ENCODE results near the gene SPRED3.
A peak's percentile ranks its signal among the peaks of the same experiment; 100 is the strongest.
"Not testable (repeated sequence)": the region's sequence is repeated elsewhere in the genome, so short reads cannot be mapped to it uniquely, and the experiment has no call there.

The SPRED3 gene

GRCh38 chr19:38402623-38402966, 14.1 kb downstream of the SPRED3 start:
- no peak for DNase-seq (ENCODE audit: low read depth)
- TF ChIP-seq, protein P1, sequence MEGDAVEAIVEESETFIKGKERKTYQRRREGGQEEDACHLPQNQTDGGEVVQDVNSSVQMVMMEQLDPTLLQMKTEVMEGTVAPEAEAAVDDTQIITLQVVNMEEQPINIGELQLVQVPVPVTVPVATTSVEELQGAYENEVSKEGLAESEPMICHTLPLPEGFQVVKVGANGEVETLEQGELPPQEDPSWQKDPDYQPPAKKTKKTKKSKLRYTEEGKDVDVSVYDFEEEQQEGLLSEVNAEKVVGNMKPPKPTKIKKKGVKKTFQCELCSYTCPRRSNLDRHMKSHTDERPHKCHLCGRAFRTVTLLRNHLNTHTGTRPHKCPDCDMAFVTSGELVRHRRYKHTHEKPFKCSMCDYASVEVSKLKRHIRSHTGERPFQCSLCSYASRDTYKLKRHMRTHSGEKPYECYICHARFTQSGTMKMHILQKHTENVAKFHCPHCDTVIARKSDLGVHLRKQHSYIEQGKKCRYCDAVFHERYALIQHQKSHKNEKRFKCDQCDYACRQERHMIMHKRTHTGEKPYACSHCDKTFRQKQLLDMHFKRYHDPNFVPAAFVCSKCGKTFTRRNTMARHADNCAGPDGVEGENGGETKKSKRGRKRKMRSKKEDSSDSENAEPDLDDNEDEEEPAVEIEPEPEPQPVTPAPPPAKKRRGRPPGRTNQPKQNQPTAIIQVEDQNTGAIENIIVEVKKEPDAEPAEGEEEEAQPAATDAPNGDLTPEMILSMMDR (conservative IDR thresholded peaks at IDR 0.05; ENCODE audit: low read depth, low read length) = no peak
- peak overlapping the region; percentile 52 for H3K4me3 ChIP-seq (ENCODE audit: low read depth, low read length)

DNA sequence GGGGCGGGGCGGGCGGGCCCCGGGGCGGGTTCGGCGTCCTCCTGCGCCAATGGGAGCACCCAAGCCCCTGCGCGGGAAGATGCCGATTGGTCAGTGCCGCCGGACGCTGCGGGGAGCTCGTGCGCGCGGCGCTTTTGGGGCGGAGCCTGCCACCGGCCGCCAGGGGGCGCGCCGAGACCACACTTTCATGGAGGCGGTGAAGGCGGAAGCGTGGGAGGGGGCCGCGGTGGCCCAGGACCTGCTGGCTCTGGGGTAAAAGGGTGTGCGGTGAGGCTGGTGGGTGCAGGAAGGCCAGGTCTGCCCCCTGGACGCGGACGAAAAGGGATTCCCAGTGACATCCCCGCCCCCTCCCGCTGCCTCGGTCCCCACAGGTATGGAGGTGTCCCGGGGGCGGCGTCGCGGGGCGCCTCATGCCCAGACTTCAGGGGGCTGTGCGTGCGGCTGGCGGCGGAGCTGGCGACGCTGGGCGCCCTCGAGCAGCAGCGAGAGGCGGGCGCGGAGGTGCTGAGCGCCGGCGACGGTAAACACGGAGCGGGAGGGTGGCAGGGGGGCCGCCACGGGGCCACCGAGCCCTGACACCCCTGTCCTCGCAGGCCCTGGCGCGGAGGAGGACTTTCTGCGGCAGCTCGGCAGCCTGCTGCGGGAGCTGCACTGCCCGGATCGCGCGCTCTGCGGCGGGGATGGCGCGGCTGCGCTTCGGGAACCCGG, 14.6 kb downstream of the SPRED3 start, which contains the start of gene FAM98C:
Gene FAM98C (plus strand): TSS at position 127 of the 708 bp plus-strand sequence. CDS start 61 bp downstream, at position 188.
- DNase-seq (ENCODE audit: low read depth) = peak; percentile 97
- peak within 1 kb of the TSS; percentile 90 for H3K4me3 ChIP-seq (ENCODE audit: low read depth, low read length)
- TF ChIP-seq, protein P1 (conservative IDR thresholded peaks at IDR 0.05; ENCODE audit: low read depth, low read length) = peak; percentile 71

- no peak overlapping the region for H3K4me3 ChIP-seq (ENCODE audit: low read depth, low read length)
- no peak for DNase-seq (ENCODE audit: low read depth)
- TF ChIP-seq, protein P1 (conservative IDR thresholded peaks at IDR 0.05; ENCODE audit: low read depth, low read length) = no peak
These were observed 16.4 kb downstream of the SPRED3 start for GRCh38 chr19:38404858-38405257.

DNA sequence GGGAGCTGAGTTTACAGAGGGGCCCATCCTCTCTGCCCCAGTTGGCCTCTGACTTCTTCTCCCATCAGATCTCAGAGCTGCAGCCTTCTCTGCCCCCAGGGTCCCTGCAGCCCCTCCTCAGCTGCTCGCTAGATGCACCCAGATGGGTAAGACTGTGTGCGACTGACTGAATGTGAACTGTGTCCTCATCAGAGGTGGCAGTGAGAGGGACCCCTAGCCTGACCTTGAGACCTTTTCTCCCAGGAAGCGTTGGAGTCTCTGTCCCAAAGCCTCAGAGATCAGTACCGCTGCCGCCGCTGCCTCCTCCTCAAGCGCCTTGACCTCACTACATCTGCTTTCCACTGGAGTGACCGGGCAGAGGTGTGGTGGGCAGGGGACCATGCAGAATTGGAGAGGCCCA, 16.8 kb downstream of the SPRED3 start:
- no peak for DNase-seq (ENCODE audit: low read depth)
- H3K4me3 ChIP-seq (ENCODE audit: low read depth, low read length) = no peak overlapping the region
- TF ChIP-seq, protein P1 (conservative IDR thresholded peaks at IDR 0.05; ENCODE audit: low read depth, low read length) = no peak

- H3K4me3 ChIP-seq (ENCODE audit: low read depth, low read length) = no peak overlapping the region
- TF ChIP-seq, protein P1 (conservative IDR thresholded peaks at IDR 0.05; ENCODE audit: low read depth, low read length) = no peak
- peak; percentile 64 for DNase-seq (ENCODE audit: low read depth)
These were observed 21.2 kb downstream of the SPRED3 start for GRCh38 chr19:38409631-38410133.

GRCh38 chr19:38410407-38410806, 21.9 kb downstream of the SPRED3 start:
- not testable (repeated sequence) for H3K4me3 ChIP-seq (ENCODE audit: low read depth, low read length); DNase-seq (ENCODE audit: low read depth)

DNA sequence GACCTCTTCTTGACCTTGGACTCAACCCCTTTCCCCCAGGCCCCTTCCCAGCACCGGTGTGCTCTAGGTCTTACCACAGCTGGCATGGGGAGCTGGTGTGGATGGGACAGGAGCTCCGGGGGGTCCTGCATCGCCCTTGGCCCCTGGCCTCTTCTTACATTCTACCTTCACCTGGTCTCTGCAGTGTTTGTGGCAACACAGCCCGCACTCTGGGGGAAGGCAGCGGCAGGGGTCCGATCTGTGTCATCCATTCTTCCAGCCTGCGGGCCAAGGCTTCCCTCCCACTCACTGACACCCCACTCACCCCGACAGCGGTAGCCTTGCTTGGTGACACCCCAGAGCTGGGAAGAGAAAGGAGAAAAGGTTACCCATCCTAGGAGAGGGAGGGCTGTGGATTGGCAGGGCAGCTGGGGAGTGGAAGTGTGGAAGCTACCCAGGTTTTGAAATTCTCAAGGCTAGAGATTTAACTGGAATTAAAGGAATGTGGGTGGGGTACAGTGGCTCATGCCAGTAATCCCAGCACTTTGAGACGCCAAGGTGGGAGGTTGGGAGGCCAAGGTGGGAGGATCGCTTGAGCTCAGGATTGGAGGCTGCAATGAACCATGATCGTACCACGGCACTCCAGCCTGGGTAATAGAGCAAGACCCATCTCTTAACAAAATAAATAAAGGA, 22.7 kb downstream of the SPRED3 start:
- no peak for DNase-seq (ENCODE audit: low read depth)
- no peak overlapping the region for H3K4me3 ChIP-seq (ENCODE audit: low read depth, low read length)
- TF ChIP-seq, protein P1 (conservative IDR thresholded peaks at IDR 0.05; ENCODE audit: low read depth, low read length) = no peak

DNA sequence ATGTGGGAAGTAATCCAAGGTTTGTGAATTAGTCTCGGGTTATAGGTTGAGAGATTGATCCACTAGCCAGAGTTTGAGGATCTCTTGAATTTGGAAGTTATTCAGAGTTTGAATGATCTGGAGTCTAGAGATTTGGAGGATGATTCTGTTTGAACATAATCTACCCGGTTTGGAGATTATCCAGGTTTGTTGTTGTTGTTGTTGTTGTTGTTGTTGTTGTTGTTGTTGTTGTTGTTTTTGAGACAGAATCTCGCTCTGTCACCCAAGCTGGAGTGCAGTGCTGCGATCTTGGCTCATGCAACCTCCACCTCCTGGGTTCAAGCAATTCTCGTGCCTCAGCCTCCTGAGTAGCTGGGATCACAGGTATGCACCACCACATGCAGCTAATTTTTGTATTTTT, 23.4 kb downstream of the SPRED3 start:
- not testable (repeated sequence) for DNase-seq (ENCODE audit: low read depth)

More for the DNA sequence above, 23.4 kb downstream of the SPRED3 start:
- not testable (repeated sequence) for H3K4me3 ChIP-seq (ENCODE audit: low read depth, low read length)

All from choroid plexus epithelial cell (primary cell).